Ishikawa (cell line): ENCODE results near the gene CAPZB.

Experiments used
- CEBPB ChIP-seq: IDR thresholded peaks from 2 replicates; pipeline ENCODE4 v1.6.1; 2012
- CREB1 ChIP-seq: IDR thresholded peaks from 2 replicates; pipeline ENCODE4 v1.6.1; 2012; ENCODE audit warnings: low read depth
- EGR1 ChIP-seq: IDR thresholded peaks from 2 replicates; pipeline ENCODE4 v1.6.1; 2012
- EP300 ChIP-seq: IDR thresholded peaks from 2 replicates; pipeline ENCODE4 v1.6.1; 2012; ENCODE audit warnings: borderline replicate concordance
- FOXM1 ChIP-seq: IDR thresholded peaks from 2 replicates; pipeline ENCODE4 v1.6.1; 2012; ENCODE audit warnings: low read depth, borderline replicate concordance
- MAX ChIP-seq: IDR thresholded peaks from 2 replicates; pipeline ENCODE4 v1.6.1; 2012
- NFIC ChIP-seq: IDR thresholded peaks from 2 replicates; pipeline ENCODE4 v1.6.1; 2012
- RAD21 ChIP-seq: IDR thresholded peaks from 2 replicates; pipeline ENCODE4 v1.6.1; 2012; ENCODE audit warnings: low read depth
- REST ChIP-seq: IDR thresholded peaks from 2 replicates; pipeline ENCODE4 v1.6.1; 2012; ENCODE audit warnings: low read depth, mild to moderate bottlenecking
- TAF1 ChIP-seq: IDR thresholded peaks from 2 replicates; pipeline ENCODE4 v1.6.1; 2012; ENCODE audit warnings: low read depth, mild to moderate bottlenecking
- TCF12 ChIP-seq: IDR thresholded peaks from 2 replicates; pipeline ENCODE4 v1.6.1; 2012; ENCODE audit warnings: low read depth
- TEAD4 ChIP-seq: IDR thresholded peaks from 2 replicates; pipeline ENCODE4 v1.6.1; 2012
- USF1 ChIP-seq: IDR thresholded peaks from 2 replicates; pipeline ENCODE4 v1.6.1; 2012
- YY1 ChIP-seq: IDR thresholded peaks from 2 replicates; pipeline ENCODE4 v1.6.1; 2012; ENCODE audit warnings: low read depth
- ZBTB7A ChIP-seq: IDR thresholded peaks from 2 replicates; pipeline ENCODE4 v1.6.1; 2012; ENCODE audit warnings: low read depth

The CAPZB gene

GRCh38 chr1:19376428-19377372 is 108.6 kb downstream of the CAPZB start:
- TF ChIP-seq NFIC (no peak), MAX (no peak), RAD21 (no peak), TAF1 (no peak), CREB1 (no peak), EP300 (no peak), YY1 (no peak), REST (no peak), FOXM1 (no peak), CEBPB (no peak), USF1 (no peak), ZBTB7A (no peak), TEAD4 (no peak), TCF12 (no peak), EGR1 (no peak)

GRCh38 chr1:19375631-19376400 is 109.5 kb downstream of the CAPZB start:
- no peak for TF ChIP-seq ZBTB7A
- TF ChIP-seq TEAD4 = no peak
- no peak for TF ChIP-seq EGR1
- TF ChIP-seq CEBPB = no peak
- TF ChIP-seq TCF12 = no peak
- no peak for TF ChIP-seq FOXM1
- no peak for TF ChIP-seq EP300
- no peak for TF ChIP-seq CREB1
- no peak for TF ChIP-seq USF1
- no peak for TF ChIP-seq REST
- no peak for TF ChIP-seq MAX
- no peak for TF ChIP-seq NFIC
- no peak for TF ChIP-seq YY1
- no peak for TF ChIP-seq RAD21
- TF ChIP-seq TAF1 = no peak

- TF ChIP-seq TCF12 (no peak), NFIC (no peak), CEBPB (no peak), TAF1 (no peak), EGR1 (no peak), REST (no peak), EP300 (no peak), YY1 (no peak), RAD21 (no peak), ZBTB7A (no peak), CREB1 (no peak), TEAD4 (no peak)
Observed at GRCh38 chr1:19374926-19375325, 110.4 kb downstream of the CAPZB start.
